GM11168 (cell line): ENCODE measurements around the gene KCTD19.

Experiments
- in situ Hi-C: fragments of 300-500 bp; cut with MboI; formaldehyde crosslinking; loops from one replicate; pipeline ENCODE4 v1.12.0; 2022; ENCODE audit warnings: low sequenced_read_pairs; ENCODE audit not compliant: unreplicated experiment

The KCTD19 gene

DNA sequence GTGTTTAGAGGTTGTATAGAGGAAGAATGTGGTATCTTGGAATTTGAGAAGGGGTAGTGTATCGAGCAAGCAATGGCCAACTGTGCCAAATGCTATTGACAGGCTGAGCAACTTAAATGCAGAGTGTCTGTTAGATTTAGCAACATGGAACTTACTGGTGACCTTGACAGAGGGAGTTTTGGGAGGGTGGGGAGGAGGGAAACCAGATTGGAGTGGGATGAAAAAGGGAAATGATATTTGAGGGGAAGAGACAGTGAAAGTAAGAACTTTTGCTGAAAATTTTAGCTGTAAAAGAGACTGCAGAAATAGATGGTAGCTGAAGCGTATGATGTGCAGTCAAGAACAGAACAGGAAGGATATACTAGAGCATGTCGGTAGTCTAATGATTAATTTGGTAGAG lies 1.2 kb upstream of the KCTD19 start:
- in situ Hi-C loops = no loop called here

DNA sequence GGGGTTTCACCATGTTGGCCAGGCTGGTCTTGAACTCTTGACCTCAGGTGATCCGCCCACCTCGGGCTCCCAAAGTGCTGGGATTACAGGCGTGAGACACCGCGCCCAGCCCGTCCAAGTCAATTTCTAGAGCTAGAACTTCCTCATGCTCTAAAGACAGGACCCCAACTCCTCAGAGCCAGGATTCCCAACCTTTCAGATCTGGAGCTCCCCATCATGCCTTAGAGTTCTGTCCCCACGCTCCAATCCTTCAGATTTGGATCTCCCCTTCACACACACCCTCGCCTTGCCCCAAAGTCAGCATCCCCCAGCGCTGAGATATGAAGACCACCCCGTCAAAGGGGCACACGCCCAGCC lies 448 bp downstream of the KCTD19 start:
- in situ Hi-C loops = no loop called here

DNA sequence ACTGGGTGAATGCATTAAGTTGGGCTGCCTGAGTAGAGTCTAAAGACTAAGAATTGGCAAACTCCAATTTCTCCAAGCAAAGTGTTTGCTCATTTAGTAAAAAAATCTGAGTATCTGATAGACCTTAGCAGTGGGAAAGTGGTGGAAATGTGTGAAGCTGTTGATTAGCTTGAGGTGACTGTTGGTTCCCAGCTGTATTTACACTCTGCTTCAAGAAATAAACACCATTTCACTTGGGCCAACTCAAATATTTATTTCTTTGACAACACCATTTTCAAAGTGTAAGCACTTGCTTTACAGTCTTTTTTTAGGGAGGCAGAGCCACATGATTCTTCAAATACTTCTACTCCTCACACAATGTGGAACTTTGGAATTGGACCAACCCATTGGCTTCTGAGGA lies 8.7 kb downstream of the KCTD19 start:
- in situ Hi-C loops = no loop called here

DNA sequence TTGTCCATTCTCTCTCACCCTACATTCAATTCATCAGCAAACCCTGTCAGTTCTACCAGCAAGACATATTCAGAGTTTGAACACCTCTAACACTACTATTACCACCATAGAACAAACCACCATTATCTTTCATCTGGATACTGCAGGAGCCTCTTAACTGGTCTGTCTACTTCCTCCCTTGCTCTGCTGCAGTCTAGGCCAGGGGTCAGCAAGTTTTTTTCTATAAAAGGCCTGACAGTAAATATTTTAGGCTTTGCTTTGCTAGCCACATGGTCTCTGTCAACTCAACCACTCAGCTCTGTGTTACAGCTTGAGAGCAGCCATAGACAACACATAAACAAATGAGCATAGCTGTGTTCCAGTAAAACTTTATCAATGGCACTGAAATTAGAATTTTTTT lies 13.8 kb downstream of the KCTD19 start:
- in situ Hi-C loops = no loop called here

DNA sequence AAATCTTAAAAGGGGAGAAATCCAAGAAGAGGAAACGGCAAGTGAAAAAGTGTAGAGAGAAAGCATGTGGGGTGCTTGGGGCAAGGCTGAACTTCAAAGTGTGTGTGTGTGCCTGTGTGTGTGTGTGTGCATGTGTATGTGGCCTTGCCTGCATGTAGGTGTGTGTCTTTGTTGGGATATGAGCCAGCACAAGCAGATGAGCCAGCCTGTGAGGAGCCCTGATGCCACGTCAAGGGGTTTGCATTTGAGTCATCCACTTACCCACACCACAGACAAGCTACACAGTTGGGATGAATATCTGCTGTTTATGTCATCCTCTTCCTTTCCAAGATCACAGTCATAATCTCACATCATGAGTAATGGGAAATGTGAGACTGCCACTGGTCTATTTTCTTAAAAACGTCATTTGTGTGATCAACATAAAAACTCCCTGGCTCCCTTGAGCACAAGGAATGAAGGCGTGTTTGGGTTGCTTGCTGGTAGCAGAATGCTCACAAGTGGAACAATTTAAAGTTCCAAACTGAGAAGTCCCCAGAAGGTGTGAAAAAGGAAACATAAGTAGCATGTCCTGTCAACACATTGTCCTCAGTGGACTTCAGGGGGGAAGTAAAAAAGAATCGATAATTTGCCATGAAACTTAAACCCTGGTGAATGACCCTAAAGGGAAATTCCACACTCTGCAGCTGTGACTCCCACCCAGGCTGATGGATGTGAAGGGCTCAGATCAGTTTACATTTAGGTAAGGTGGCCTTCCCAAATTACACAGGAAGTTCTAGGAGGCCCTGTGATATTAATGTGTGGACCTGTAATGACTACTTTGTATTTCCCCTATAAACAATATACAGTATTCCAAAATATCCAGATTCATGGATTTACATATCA lies 14.7 kb downstream of the KCTD19 start:
- in situ Hi-C loops = no loop called here

DNA sequence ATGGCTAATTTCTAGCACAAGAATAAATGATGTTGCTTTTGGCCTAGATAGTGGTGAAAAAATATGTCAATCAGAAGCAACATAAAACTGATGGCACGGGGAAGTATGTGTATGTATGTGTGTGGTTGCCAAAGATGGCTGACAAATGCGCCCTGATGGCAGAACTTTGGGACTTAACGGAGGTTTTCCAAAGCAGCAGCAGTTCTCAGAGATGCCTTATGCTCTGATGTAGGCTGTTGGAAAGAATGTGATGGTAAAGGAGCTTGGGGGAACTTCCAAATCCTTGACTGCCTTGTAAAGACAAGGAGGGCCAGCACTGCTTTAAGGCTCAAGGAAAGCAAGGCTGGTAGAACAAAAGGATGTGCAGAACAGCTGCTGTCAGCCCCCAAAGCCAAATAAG lies 16.0 kb downstream of the KCTD19 start:
- in situ Hi-C loops = no loop called here

DNA sequence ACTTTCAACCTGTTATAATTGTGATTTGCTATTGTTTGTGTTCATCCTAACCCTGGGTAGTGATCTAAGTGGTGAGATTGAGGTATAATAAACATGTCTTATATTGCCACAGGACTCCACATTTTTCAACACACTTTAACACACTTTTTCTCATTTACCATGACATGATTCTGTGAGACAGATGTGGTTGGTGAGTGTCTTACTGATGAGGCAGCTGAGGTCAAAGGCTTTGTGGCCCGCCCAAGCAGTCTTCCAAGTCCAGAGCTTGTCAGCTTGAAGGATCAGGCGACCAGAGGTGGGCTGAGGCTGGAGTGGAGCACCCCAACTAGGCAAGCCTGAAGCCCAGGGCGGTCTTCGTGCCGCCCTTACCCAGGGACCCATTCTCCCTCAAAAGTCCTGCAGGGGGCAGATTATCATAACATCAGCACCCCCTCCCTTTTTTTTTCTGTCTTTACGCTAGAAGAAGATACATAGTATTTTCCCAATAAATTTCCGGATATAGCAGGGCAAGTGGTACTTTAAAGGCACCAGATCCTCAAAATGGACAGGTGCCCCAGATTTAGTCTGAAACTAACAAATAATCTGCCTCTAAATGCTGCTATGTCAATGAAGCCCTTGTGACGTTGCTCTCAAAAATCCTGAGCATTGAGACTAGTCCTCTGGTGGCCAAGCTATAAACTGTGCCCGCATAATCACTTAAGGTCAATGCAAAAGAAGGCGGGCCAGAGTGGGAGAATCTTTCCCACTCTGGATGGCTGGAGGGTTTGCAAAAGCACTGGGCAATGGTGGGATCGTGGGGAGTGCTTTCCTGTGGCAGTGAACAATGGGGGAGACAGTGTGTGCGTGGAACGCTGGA lies 21.1 kb downstream of the KCTD19 start:
- in situ Hi-C loops = no loop called here

DNA sequence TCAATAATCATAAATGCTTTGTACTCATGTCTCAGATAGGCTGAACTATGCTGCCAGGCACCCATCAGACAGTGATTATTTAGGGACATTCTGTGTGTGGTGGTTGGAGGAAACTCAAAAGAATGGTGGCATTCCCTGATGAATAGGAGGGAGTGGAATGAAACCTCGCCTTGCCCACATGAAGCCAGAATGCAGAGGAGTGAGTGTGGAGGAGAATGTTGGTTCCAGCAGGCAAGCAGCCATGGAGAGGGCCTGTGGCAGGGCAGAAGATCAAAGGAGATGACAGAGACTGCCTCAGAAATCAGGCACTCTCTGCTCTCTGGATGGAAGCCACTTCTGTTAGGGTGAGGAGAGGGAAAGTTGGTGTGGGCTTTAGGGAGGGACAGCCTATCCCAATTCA lies 22.5 kb downstream of the KCTD19 start:
- in situ Hi-C loops = no loop called here

DNA sequence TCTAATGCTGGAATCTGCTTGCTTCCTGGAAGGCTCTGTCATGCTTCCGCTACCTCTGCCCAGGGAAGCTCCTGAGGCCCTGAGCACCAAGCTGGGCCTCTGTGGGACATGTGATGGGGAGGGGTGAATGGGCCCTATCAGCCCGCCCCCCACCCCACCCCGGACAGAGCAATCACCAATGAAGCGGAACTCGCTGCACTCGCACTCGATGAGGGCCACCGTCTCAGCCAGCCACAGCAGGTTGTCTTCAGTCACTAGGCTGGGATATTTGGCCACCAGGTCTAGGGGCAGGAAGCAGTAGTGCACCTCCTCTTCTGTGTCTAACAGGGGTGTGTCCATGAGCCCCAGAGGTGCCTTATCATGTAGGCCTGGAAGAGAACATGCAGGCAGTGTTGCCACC lies 23.6 kb downstream of the KCTD19 start:
- in situ Hi-C loops = no loop called here

DNA sequence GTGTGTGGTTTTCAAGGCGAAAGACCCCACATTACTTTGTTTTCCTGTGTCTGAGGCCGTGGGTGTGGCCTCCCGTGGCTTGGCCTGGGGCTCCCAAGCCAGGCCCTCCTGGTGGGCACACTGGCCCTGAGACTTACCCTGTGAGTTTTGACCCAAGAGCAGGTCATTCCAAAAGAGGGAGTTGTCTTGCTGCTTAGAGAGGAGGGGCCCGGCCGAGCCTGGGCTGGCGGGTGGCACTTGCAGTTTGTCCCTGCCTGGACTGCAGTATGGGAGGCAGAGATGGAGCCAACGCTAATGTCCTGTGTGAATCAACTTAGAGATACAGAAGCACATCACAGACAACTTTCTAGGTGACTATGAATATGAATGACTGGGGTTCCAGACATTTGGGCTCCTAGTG lies 24.5 kb downstream of the KCTD19 start:
- in situ Hi-C loops = no loop called here

DNA sequence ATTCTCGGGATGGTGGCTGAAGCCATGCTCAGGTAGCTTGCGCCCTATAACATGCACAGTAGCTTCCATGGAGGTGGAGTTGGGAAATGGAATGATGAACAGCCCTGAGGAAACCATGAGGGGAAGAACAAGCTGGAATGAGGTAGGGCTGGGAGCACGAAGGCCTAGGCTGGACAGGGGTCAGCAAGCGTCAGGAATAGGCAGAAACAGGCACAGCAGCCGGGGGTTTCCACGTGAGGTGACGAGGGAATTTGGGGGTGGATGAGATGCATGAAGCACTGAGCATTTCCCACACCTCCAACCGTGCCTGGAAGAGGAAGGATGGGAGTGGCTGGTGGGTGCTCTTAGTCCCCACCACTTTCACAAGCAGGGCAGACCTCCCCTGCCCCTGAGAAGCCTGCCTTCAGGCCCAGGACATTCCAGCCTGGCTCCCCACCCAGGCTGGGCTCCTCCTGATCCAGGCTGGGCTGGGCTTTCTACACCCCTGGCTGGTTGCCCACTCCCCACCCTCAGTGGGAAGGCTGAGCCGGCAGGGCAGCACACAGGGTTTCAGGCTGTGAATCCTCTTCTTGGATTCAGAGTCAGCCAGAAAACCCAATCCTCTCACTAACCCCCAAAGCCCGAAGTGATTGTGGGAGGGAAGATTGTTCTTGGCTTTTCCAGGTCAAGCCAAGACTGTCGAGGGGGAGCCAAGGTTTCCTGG lies 25.3 kb downstream of the KCTD19 start:
- in situ Hi-C loops = no loop called here

DNA sequence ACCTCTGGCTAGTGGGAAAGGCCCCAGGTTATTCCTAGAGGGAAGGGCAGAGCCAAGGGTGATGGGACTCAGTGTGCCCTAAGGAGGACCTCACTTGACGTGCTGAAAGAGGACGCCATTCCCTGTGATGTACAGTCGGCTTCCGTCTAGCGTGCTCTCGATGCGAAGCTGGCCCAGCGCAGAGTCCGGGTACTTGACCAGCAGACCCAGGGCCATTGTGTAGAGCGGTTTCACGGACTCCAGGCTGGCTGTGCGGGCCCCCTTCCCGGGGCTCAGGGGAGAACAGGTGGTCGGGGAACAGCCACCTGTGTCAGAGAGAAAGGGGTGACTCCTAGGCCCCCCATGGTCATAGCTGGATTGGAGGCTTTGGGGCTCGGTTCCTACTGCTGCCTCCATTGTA lies 27.3 kb downstream of the KCTD19 start:
- in situ Hi-C loops = no loop called here

DNA sequence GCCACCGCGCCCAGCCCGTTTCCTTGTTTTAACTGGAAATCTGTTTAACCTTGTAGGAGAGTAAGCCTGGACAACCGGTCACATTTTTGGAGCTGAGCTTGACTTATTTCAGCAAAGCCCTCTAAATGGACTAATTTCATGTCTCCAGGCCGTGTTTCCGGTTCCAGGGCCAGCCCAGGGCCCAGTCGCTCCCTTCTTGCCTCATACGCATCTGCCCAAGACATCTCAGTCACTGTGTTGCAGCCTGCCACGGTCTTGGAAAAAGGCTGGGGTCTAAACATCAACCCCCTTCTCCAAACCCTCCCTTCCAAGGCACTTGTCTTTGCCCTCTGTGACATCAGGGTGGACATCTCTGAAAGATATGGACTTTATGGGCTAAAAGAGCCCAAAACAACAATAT lies 28.3 kb downstream of the KCTD19 start:
- in situ Hi-C loops = no loop called here

DNA sequence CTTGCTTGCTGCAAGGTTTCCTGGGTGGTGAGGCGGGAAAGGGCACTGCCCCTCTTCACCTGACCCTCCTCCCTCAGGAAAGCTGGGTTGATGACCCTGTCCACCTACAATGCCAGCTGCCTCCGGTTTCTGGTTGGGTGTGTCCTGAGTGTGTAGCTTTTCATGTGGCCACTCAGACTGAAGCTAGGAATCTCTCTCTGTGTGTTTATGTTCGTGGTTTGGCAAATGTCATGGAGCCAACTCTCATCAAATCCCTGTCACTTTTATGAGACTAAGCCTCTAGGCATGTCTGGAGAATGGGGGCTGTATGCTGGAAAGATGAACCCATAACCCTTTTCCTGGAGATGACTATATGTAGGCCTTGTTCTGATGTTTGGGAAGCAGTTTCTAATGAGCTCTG lies 30.1 kb downstream of the KCTD19 start:
- in situ Hi-C loops = no loop called here

DNA sequence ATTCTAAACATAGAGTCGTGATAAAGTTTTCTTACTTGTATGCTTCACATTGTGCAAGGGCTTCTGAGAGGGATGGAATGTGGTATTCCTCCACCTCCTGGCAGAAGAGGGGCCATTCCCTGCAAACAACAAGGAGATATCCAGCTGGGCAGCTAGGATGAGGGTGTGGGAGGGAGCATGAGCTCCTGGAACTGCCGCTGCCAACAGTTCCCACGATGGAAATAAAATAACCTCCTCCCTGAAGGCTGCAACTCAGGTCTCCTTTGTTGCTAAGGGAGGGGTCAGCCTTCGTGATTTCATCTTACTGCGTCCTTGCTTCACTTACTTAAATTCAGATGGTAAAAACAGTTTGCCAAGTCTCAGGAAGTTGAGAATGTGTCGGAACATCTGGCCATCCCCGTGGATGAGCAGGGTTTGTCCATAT lies 31.6 kb downstream of the KCTD19 start:
- in situ Hi-C loops = no loop called here

DNA sequence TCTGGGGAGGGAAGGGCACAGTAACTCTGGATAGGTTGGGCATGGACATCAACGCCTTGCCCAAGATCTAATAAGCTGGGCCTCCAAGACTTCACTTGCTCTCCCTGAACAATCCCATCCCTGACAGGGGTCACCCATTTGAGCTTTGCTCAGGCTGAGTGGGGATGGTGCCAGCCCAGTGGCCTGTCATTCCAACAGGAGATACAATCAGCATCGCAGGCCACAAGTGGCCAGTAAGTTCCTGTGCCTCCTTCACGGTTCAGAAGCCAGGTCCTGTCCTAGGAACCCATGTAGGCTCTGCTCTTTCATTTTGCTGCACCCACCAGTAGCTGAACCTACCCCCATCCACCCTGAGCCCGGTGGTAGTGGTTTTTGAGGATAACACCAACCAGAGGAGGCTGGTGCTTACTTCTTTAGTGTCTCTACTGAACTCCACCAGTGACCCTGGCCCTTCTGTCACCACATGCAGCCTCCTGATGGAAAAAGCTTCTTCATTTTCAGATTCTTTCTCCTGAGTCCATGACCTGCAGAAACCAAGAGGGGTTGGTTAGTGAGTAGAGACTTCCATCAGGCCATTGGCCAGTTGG lies 32.3 kb downstream of the KCTD19 start:
- in situ Hi-C loops = no loop called here

DNA sequence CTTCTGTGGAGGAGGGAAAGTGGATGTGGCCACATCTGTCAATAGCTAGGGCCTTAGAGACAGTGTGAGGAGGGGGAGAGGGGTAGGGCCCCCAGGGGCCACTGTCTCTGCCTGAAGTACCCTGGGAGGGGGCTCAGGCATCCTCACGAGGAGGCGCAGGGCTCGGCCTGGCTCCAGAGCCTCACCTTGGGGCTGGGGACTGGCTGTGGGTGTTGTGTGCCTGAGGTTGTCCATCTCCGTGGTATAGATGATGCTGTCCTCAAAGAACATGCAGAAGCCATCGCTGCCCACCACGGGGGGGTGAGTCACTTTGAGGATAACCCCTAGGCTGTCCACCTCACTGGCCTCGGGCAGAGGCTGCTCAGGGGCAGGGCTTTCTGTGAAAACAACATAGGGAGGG lies 35.1 kb downstream of the KCTD19 start:
- in situ Hi-C loops = no loop called here

DNA sequence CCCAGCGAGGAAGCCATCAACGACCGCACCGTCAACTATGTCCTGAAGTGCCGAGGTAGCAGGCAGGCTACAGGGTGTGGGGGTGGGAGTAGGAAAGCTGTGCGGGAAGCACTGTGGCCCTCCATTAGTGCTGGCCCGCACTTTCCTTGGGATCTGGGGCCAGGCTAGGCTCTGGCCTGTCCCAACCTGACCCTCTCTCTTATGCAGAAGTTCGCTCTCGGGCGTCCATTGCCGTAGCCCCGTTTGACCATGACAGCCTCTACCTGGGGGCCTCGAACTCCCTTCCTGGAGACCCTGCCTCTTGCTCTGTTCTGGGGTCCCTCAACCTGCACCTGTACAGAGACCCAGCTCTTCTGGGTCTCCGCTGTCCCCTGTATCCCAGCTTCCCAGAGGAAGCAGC lies 38.6 kb downstream of the KCTD19 start:
- in situ Hi-C loops = no loop called here

DNA sequence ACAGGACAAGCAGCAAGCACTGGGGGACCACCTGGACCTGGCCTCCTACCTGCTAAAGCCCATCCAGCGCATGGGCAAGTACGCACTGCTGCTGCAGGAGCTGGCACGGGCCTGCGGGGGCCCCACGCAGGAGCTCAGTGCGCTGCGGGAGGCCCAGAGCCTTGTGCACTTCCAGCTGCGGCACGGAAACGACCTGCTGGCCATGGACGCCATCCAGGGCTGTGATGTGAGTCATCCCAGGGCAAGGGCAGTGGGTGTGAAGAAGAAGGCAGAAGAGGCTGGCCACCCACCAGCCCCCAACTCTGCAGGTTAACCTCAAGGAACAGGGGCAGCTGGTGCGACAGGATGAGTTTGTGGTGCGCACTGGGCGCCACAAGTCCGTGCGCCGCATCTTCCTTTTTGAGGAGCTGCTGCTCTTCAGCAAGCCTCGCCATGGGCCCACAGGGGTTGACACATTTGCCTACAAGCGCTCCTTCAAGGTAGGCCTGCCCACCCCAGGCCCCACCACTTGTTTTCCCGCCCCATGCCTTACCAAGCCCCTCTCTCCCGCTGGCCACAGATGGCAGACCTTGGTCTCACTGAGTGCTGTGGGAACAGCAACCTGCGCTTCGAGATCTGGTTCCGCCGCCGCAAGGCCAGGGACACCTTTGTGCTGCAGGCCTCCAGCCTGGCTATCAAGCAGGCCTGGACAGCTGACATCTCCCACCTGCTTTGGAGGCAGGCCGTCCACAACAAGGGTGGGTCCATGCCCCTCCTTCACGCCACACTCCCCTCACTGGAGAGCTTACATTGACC lies 39.9 kb downstream of the KCTD19 start:
- in situ Hi-C loops = no loop called here
